Stimulated activated CD8-positive, alpha-beta memory T cell treated with anti-CD3 and anti-CD28 coated beads, Interleukin-4, amount 100 ng/mL, for 4 hours (primary cell): Measurements from ENCODE around the gene CORO2A.
"Not testable (repeated sequence)": the region's sequence is repeated elsewhere in the genome, so short reads cannot be mapped to it uniquely, and the experiment has no call there.

Experiments
- DNase-seq, 2 donors: peaks; one replicate each; pipeline ENCODE4 v3.0.0-alpha.2; 2020; ENCODE audit warnings: low read depth in 2 of 2, low spot score in 1 of 2

Gene CORO2A

DNA sequence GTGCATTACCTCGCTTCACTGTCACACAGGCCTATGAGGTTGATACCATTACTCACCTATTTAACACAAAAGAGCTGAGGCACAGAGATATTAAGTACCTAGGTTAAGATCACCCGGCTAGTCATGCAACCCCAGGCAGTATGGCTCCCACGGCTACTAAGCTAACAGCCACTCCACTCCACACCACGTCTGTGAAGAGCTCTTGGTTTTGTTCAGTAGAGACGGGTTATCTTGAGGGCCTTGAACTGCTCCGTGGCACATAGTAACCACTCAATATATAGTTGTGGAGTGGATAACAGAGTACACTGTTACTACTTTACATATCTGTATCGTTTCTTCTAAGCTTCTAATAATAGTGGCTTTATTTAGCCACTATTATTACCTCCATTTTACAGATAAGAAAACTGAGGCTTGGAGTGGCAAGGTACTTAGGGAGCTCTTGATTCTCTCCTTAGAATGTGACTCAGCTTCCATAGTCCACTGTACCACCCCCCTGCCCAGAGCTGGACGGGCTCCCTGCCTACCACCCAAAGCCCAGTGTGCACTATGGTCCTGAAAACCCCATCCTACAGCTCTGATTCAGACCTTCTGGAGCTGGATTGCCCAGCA lies 1.0 kb upstream of the CORO2A start:
- DNase-seq: no peak

DNA sequence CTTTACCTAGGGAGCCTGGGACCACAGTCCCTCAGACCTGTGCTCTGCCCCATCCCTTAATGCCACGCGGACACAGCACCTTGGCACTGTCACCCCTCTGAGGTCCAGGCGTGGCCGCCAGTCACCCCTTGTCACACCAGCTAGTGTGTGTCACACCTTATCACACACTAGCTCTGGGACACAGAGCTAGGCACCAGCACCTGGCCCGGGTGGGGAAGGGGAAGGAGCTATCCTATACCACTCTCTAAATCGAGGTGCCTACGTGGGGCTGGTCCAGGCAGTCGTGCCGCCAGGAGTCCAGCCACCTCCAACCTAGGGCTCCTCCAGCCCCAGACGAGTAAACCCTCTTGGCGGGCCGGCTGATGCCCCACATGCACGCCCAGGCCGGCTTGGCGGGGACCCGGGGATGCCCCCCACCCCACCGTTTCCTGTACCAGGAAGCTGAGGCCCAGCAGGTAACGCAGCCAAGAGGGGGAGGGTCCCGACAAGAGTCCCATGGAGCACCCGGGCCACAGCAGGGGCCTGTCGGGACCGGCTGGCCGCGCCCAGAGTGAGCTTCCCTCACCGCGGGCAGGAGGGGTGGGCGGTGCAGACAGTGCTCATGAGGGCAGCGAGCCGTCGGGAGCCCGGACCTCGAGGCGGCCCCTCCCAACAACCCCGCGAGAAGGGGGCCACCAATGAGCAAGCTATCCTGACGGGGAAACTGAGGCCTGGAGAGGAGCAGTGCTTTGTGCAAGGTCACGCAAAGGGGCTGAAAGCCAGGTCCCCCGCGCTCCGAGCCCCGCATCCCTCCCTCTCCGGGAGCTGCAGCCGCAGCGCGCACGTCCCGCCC lies 550 bp downstream of the CORO2A start:
- no peak for DNase-seq

DNA sequence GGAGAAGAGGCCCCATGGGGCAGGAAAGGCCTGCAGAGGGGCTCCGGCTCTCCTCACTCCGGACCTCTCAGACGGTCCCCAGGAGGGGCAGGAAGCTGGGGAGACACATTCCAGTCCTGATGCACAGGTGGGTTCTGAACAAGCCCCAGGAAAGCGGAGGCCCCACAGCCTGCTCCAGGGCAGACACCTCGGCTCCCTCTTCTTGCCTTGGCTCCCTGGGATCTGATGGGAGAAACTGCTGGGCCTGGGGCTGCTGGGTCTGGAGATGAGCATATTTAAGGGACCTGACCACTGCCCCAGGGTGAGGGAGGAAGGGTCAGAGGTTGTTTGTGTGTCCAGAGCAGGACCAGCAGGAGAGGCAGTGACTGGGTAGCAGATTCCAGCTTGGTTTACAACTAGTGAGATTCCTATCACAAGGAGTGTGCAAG lies 1.2 kb downstream of the CORO2A start:
- no peak for DNase-seq

DNA sequence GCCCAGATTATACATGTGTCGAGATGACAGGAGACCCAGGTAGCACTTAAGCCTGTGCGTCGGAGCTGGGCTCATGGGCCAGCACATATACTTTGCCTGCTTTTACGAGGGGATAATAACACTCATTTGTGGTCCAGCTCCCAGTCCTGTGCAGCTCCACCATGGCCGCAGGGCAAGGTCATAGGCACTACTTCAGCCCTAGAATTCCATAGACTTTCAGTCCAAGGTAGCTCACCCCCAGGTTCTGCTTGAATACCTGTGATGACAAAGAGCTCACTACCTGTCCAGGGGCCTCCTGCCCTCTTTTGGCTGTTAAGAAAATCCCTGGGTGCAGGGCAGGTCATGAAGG lies 1.7 kb downstream of the CORO2A start:
- DNase-seq: no peak

DNA sequence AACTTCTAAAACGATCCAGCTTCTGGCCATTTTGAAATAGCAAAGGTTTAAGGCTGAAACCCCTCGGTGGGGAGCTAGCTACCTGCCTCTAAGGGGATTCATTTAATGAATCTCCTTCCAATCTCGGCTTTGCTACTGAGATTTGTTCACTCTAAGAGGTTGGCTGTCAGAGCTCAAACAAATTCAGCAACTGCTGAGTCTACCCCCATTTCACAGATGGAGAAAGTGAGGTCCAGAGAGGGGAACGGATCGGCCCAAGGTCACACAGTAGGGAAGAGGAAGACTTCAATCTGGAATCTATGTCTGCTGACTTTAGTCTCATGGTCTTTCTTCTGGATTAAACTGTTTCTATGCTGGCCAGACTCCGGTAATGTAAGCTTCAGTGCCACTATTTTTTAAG lies 3.0 kb downstream of the CORO2A start:
- no peak for DNase-seq

DNA sequence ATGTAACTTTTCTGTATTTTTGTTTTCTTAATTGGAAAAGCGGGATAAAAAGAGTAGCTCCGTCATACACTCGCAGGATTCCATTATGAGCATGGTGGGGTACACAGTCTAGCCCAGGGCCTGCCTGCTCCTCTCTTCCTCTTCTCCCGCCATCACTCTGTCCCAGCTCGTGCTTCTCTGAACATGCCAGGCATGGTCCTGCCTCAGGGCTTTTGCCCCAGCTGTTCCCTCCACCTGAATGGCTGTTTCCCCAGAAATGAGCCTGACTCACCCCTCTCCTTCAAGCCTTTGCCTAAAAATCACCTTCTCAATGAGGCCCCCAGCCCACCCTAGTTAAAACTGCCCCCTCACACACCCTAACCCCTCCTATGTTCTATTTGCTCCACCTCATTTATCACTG lies 4.5 kb downstream of the CORO2A start:
- no peak for DNase-seq

DNA sequence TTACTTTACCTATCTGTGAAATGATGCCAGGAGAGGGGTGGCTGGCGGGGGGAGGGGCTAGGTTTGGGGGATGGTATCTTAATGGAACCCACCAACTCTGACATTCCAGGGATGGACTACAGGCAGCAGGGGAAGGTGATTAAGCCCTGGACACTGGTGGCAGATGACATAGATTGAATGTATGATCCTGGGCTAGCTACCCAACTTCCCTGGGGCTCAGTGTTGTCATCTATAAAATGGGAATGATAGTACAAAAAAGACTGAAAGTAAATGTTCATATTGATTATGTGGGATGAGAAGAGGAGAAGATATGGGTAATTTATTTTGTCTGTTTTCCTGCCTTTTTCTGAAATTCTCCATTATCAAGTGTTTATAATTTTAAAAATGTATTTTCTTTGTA lies 6.2 kb downstream of the CORO2A start:
- no peak for DNase-seq

DNA sequence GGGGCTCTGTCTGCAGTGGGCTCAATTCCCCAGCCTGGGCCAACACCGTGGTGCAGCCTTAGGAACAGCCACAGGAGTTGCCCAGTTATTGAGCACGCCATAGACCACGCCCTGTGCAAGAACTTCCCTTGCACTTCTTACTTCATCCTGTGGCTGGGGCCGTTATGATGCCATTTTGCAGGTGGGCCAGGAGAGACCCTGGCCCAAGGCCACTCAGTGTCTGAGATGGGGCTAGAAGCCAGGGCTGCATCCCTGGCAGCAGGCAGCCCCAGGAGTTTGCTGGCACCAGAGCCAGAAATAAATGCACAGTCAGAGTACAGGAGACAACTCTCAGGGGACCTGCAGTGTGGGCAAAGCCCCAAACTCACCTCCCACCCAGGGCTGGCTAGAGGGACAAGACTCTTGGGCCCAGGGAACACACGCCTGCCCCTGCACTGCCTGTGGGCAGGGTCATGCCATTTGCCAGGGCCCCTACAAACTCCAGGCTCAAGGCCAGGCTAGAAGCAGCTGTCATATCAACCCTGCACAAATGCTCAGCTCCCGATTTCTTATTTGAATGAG lies 6.7 kb downstream of the CORO2A start:
- DNase-seq: no peak

DNA sequence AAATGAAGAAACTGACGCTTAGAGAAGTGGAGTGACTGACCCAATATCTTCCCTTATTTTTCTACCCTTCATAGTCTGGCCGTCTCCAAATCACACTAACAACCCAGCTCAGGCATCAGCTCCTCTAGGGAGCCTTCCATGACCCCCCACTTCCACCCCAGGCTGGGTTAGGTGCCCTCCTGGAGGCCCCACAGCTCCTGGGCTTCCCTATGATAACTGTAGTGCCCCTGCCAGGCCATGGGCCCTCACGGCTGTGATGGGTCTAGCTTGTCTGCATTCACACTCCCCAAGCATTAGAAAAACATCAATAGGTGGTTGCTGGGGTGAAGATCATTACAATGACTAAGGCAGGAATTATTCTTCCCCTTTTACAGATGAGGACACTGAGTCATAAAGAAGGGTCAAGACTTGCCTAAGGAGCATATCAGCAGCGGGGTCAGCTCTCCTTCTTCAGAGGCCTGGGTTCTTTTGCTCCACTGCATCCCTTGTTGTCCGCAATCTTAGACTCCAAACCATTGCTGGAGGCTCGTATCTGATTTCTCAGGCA lies 7.3 kb downstream of the CORO2A start:
- DNase-seq: no peak

DNA sequence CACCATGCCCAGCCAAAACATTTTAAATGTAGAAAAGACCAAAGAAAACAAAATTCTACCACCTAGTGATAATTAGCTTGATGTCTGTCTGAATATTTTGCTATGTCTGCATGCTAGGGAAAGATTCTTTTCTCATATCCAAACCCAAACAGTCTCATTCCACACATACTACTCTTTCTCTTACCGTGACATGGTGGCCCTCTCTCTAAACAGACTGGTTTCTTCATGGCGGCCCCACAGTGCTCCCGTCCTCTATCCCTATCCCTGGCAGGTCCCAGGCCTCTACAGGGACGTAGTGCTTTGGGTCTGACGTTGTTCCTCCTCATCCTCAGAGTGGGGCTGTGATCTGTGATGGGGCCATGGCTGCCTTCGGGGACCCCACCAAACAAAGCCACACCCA lies 8.1 kb downstream of the CORO2A start:
- no peak for DNase-seq

DNA sequence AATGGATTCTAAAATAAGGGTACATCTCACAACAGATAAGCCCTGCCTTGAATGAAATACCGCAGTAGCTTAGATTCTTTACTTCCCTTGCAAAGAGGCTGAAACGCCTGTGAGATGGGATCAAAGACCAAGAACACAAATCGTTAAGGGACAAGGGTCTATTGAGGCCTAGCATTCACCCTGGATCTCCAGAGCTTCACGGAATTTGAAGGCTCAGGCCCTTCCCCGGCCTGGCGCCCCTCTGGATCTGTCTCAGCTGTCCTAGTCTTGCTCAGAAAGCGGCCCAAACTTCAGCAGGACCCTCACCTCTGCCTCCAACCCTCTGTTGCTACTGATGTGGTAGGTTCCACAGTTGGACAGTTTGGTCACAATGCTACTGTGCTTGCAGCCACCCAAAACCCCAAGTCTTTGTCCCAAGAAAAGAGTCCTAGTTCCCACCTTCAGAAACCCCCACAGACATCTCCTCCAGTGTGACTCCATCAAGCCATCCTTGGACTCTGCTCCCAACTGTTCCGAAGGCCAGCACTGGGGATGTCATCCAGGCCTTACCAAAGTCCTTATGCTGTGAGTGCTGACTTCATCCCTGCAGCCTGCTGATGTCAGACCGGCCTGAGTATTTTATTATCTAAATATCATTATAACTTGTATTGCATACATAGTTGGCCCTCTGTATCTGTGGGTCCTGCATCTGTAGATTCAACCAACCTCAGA lies 9.4 kb downstream of the CORO2A start:
- no peak for DNase-seq

DNA sequence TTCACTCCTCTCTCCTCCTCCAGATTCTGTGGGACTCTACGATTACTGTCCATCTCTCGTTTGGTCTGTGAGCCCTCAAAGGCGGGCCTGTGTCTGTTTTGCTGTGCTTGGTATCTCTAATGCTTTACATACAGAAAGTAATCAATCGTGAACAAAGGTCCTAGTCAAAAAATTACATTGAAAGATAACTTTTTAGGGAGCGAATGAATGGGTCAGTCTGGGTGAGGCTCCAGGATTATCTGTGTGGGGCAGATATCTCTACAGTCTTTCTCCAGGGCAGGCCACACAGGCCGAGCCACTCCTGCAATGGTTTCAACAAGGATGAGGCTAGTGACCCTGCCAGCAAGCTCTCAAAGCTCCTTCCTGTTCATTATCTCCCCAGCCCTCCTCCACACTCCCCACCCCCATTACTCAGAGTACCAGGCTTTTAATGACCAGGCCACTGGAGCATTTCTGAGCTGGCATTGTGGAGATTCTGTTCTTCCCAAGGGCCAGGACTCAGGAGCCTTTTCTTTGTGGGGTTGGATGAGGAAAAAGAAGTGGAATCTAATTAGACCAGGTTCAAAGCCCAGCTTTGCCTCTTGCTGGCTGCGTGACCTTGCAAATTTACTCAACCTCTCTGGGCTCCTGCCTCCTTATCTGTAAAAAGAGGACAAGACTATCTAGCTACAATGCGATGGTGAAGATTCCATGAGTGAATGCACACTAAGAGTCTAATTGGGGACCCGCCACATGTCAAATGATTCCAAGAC lies 10.2 kb downstream of the CORO2A start:
- no peak for DNase-seq

DNA sequence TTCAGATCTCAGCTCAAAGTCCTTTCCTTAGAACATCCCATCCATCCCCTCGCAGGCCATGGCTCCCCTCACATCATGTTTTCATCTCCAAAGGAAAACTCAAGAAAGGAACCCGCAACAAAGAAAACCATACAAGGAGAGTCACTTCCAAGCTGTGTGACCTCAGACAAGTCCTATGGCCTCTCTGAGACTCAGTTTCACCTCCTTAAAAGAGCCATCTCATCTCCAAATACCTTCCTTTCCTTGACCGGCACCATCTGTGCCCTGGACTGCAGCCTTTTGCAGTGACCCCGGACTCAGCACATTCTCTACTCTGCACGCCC lies 10.7 kb downstream of the CORO2A start:
- DNase-seq: no peak

DNA sequence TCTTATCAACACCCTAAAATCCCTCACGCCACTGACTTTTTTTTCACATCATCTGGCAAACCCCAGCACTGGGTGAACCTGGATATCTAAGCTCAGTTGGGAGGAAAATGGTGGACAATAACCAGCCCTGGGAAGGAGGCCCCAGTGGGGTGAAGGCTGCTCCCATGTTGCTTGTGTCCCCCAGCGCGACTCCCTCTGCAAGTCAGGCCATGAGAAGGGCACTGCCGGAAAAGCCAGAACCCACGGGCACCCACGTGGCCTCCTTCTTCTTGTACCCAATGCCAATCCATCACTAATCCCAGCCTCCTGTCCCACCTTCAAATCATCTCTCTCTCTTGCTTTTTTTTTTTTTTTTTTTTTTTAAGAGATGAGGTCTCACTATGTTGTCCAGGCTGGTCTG lies 11.4 kb downstream of the CORO2A start:
- no peak for DNase-seq

DNA sequence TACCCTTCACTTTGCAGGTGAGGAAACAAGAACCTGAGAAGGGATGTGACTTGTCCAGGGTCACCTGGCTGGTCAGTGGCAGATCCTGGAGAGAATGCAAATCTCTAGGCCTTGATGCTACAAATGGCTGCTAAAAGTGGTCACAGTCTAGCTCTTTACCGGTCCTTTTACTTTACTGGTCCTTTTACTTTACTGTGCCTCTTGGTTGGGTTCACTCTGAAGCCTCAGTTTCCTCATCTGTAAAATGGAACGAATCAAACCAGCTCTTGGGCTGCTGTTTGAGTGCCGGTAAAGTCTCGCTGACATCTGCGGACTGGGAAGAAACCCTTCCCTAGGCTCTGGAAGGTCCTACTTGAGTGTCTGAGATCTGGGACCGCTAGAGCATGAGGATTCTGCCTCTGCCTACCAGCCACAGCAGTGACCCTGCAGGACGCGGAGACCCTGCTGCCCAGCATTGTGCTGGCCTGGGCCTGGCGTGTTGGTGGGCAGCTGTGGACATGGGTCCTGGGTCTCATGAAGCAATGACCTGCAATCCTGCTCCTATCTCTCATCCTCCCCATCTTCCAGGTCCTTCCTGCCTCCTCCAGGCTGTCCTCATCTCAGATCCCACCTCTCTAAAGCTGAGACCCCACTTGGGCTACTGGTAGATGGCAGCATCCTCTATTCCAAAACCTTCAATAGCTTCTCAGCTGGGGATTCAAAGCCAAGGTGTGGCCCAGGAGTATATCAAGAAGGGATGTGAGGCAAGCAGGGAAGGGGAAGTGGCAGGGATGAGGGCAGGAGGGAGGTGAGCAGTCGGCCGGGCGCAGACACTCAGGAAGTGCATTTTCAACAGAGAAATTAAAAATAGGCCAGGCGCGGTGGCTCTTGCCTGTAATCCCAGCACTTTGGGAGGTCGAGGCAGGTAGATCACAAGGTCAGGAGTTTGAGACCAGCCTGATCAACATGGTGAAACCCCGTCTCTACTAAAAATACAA lies 13.3 kb downstream of the CORO2A start:
- no peak for DNase-seq

DNA sequence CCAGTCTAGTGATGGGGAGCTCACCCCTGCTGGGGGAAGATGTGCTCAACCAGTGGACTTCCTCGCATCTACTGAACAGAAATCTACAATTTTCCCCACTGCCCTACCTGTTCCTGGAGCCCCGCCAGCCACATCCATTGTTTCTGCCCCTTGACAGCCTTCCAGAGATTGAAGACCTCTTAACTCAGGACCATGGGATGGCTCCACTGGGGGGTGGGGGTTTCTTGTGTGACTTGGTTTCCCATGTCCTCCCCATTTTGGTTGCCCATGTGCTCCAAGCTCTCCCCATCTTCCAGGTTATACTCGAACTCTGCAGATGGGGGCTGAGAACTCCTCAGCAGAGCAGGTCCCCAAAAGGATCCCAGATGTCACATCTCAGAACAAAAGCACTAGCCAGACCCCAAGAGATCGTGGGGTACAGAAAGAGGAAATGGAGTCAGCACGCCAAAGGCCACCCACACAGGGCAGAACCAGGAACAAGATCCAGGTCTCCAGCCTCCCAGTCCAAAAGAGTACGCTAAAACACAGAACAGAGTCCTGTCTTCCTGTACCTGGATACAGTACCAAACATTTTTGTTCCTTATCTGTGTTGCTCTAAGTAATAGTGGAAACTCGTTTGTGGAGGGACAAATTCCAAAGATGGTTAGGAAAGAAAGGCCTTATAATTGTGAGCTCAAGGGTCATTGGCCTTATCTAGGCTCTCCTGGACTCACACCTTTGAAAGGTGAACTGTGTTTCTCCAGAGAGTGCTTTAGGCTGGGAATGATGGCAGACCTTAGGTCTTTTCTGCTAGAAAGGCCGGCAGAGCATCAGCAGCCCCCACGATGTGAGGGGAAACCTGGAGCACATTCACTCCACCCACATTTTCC lies 15.8 kb downstream of the CORO2A start:
- no peak for DNase-seq

DNA sequence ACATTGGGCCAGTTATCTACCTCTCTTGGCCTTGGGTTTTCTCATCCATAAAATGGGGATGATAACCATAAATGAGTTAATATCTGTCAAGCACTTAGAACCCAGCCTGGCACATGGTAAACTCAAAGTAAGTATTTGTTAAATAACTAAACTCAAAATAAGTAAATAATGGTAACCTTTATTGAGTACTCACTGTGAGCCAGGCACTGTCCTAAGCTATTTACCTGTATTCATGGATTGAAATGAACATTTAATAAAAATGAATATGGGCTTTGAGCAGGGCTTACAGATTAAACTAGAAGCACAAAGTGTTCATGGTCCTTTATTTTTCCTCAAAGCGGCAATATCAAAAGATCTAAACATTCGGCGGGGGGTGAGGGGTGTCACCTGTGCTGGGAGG lies 16.7 kb downstream of the CORO2A start:
- DNase-seq: no peak

DNA sequence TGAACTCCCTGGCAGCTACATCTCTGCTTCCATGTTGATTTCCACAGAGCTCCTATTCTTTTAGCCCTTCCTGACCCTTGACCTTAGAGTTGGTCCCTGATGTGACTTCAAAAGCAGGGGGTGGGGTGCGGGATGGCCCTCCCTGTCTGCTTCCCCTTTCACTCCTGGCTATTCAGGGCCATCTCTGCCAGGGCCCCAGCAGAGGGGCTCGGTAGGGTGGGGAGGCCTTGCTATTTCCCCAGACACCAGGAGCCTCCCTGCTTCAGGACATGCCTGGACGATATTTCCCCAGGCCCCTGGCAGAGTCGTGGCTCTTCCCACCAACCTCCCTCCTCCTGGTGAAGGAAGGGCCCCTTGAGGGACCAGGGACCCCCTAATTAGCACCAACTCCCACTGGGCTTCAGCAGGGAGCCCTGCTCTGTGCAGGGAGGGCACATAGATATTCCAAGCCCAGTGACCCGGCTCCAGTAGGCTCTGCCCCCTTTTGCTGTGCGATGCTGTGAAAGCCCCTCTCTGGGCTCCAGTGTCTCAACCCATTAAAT lies 17.3 kb downstream of the CORO2A start:
- DNase-seq: no peak

DNA sequence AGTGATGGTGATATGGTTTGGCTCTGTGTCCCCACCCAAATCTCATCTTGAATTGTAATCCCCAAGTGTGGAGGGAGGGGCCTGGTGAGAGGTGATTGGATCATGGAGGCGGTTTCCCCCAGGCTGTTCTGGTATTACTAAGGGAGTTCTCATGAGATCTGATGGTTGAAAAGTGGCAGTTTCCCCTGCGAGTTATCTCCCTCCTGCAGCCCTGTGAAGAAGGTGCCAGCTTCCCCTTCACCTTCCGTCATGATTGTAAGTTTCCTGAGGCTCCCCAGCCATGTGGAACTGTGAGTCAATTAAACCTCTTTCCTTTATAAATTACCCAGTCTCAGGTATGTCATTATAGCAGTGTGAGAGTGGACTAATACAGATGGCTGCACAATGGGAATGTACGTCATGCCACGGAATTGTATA lies 17.9 kb downstream of the CORO2A start:
- DNase-seq: not testable (repeated sequence)
